ENCODE measurements around the gene KRT33A.
"Not testable (repeated sequence)": the region's sequence is repeated elsewhere in the genome, so short reads cannot be mapped to it uniquely, and the experiment has no call there.

KRT33A gene

GRCh38 chr17:41382394-41382793 lies 31.8 kb upstream of the KRT33A start:
- peaks cover 4% of the 10 kb centered on the region; the same call in 1 of the 2 replicates for H3K4me1 ChIP-seq (ENCODE audit: insufficient read depth, low read length)
- no peak overlapping the region for H3K9ac ChIP-seq (ENCODE audit: low read depth, low read length)
- H3K9me3 ChIP-seq (ENCODE audit: control insufficient read depth, insufficient read depth, low read length): no peaks in the 10 kb centered on the region; the same call in 1 of the 2 replicates
- no peaks in the 10 kb centered on the region for H3K36me3 ChIP-seq (ENCODE audit: insufficient read depth, low read length)

GRCh38 chr17:41381943-41382342 lies 31.3 kb upstream of the KRT33A start, which contains the start of gene KRT34:
Gene KRT34 (minus strand): TSS chr17:41382306. CDS start chr17:41382246, 60 bp downstream.
- H3K9ac ChIP-seq (ENCODE audit: low read depth, low read length); H3K9me3 ChIP-seq (ENCODE audit: control insufficient read depth, insufficient read depth, low read length); H3K4me1 ChIP-seq (ENCODE audit: insufficient read depth, low read length); H3K36me3 ChIP-seq (ENCODE audit: insufficient read depth, low read length): not testable (repeated sequence)

- not testable (repeated sequence) for H3K36me3 ChIP-seq (ENCODE audit: insufficient read depth, low read length); H3K4me1 ChIP-seq (ENCODE audit: insufficient read depth, low read length); H3K9me3 ChIP-seq (ENCODE audit: control insufficient read depth, insufficient read depth, low read length); H3K9ac ChIP-seq (ENCODE audit: low read depth, low read length)
Observed at GRCh38 chr17:41380091-41380490, 29.5 kb upstream of the KRT33A start.

- Histone ChIP-seq H3K36me3 (ENCODE audit: insufficient read depth, low read length) (no peaks in the 10 kb centered on the region), H3K4me1 (ENCODE audit: insufficient read depth, low read length) (peaks cover 4% of the 10 kb centered on the region; the same call in 1 of the 2 replicates), H3K9ac (ENCODE audit: low read depth, low read length) (no peak overlapping the region)
Observed at GRCh38 chr17:41377546-41377945, 26.9 kb upstream of the KRT33A start.

GRCh38 chr17:41369713-41370112 lies 19.1 kb upstream of the KRT33A start, which contains the start of gene KRT33B:
Gene KRT33B (minus strand): TSS chr17:41369813. CDS start chr17:41369750, 63 bp downstream.
- no peaks in the 10 kb centered on the region for H3K9me3 ChIP-seq (ENCODE audit: control insufficient read depth, insufficient read depth, low read length)
- no peak within 1 kb of the TSS for H3K9ac ChIP-seq (ENCODE audit: low read depth, low read length)
- H3K36me3 ChIP-seq (ENCODE audit: insufficient read depth, low read length): no peaks in the 10 kb centered on the region
- H3K4me1 ChIP-seq (ENCODE audit: insufficient read depth, low read length): no peaks in the 10 kb centered on the region

More at GRCh38 chr17:41377546-41377945, 26.9 kb upstream of the KRT33A start:
- H3K9me3 ChIP-seq (ENCODE audit: control insufficient read depth, insufficient read depth, low read length): no peaks in the 10 kb centered on the region

GRCh38 chr17:41369023-41369422 lies 18.4 kb upstream of the KRT33A start:
- Histone ChIP-seq H3K4me1 (ENCODE audit: insufficient read depth, low read length) (no peaks in the 10 kb centered on the region), H3K9me3 (ENCODE audit: control insufficient read depth, insufficient read depth, low read length) (no peaks in the 10 kb centered on the region), H3K9ac (ENCODE audit: low read depth, low read length) (no peak overlapping the region), H3K36me3 (ENCODE audit: insufficient read depth, low read length) (no peaks in the 10 kb centered on the region)

- no peak overlapping the region for H3K9ac ChIP-seq (ENCODE audit: low read depth, low read length)
- H3K9me3 ChIP-seq (ENCODE audit: control insufficient read depth, insufficient read depth, low read length): no peaks in the 10 kb centered on the region
- no peaks in the 10 kb centered on the region for H3K36me3 ChIP-seq (ENCODE audit: insufficient read depth, low read length)
- H3K4me1 ChIP-seq (ENCODE audit: insufficient read depth, low read length): no peaks in the 10 kb centered on the region
Observed at GRCh38 chr17:41367426-41368075, 16.9 kb upstream of the KRT33A start.

GRCh38 chr17:41366070-41366469 lies 15.4 kb upstream of the KRT33A start:
- Histone ChIP-seq H3K36me3 (ENCODE audit: insufficient read depth, low read length) (no peaks in the 10 kb centered on the region), H3K9ac (ENCODE audit: low read depth, low read length) (no peak overlapping the region), H3K9me3 (ENCODE audit: control insufficient read depth, insufficient read depth, low read length) (no peaks in the 10 kb centered on the region), H3K4me1 (ENCODE audit: insufficient read depth, low read length) (no peaks in the 10 kb centered on the region)

- no peaks in the 10 kb centered on the region for H3K4me1 ChIP-seq (ENCODE audit: insufficient read depth, low read length)
- H3K36me3 ChIP-seq (ENCODE audit: insufficient read depth, low read length): no peaks in the 10 kb centered on the region
- H3K9ac ChIP-seq (ENCODE audit: low read depth, low read length): no peak overlapping the region
- no peaks in the 10 kb centered on the region for H3K9me3 ChIP-seq (ENCODE audit: control insufficient read depth, insufficient read depth, low read length)
Observed at GRCh38 chr17:41363881-41364280, 13.3 kb upstream of the KRT33A start.

- H3K9me3 ChIP-seq (ENCODE audit: control insufficient read depth, insufficient read depth, low read length): no peaks in the 10 kb centered on the region
Observed at GRCh38 chr17:41360296-41360995, 9.8 kb upstream of the KRT33A start.

GRCh38 chr17:41354536-41354935 lies 3.9 kb upstream of the KRT33A start:
- Histone ChIP-seq H3K9ac (ENCODE audit: low read depth, low read length) (no peak overlapping the region), H3K9me3 (ENCODE audit: control insufficient read depth, insufficient read depth, low read length) (no peaks in the 10 kb centered on the region), H3K4me1 (ENCODE audit: insufficient read depth, low read length) (no peaks in the 10 kb centered on the region), H3K36me3 (ENCODE audit: insufficient read depth, low read length) (no peaks in the 10 kb centered on the region)

More at GRCh38 chr17:41360296-41360995, 9.8 kb upstream of the KRT33A start:
- Histone ChIP-seq H3K9ac (ENCODE audit: low read depth, low read length) (no peak overlapping the region), H3K36me3 (ENCODE audit: insufficient read depth, low read length) (no peaks in the 10 kb centered on the region), H3K4me1 (ENCODE audit: insufficient read depth, low read length) (no peaks in the 10 kb centered on the region)

- no peaks in the 10 kb centered on the region for H3K9me3 ChIP-seq (ENCODE audit: control insufficient read depth, insufficient read depth, low read length)
- no peaks in the 10 kb centered on the region for H3K36me3 ChIP-seq (ENCODE audit: insufficient read depth, low read length)
- H3K9ac ChIP-seq (ENCODE audit: low read depth, low read length): no peak overlapping the region
- H3K4me1 ChIP-seq (ENCODE audit: insufficient read depth, low read length): no peaks in the 10 kb centered on the region
Observed at GRCh38 chr17:41352597-41353366, 2.2 kb upstream of the KRT33A start.

GRCh38 chr17:41351177-41351576 lies 549 bp upstream of the KRT33A start:
- no peaks in the 10 kb centered on the region for H3K9me3 ChIP-seq (ENCODE audit: control insufficient read depth, insufficient read depth, low read length)
- H3K4me1 ChIP-seq (ENCODE audit: insufficient read depth, low read length): no peaks in the 10 kb centered on the region
- H3K9ac ChIP-seq (ENCODE audit: low read depth, low read length): no peak overlapping the region
- no peaks in the 10 kb centered on the region for H3K36me3 ChIP-seq (ENCODE audit: insufficient read depth, low read length)

- no peaks in the 10 kb centered on the region for H3K9me3 ChIP-seq (ENCODE audit: control insufficient read depth, insufficient read depth, low read length)
- no peaks in the 10 kb centered on the region for H3K4me1 ChIP-seq (ENCODE audit: insufficient read depth, low read length)
- no peak overlapping the region for H3K9ac ChIP-seq (ENCODE audit: low read depth, low read length)
- H3K36me3 ChIP-seq (ENCODE audit: insufficient read depth, low read length): no peaks in the 10 kb centered on the region
Observed at GRCh38 chr17:41347869-41348760, 2.5 kb downstream of the KRT33A start.
